Activated CD8-positive, alpha-beta memory T cell treated with anti-CD3 and anti-CD28 coated beads, Interleukin-2, amount 10 ng/mL, durations not matched to agents 7 days and 5 days (primary cell): ENCODE measurements around the gene CA4. TPM values are rescaled to one million over a fixed set of nuclear protein-coding genes. Genes with fewer than 3 reads are reported as not detected.

Experiments used
- total RNA-seq, 2 experiments: library from RNA; stranded (reverse); gene quantifications; one replicate each; pipeline ENCODE4 v1.2.3, GENCODE V29; 2021

The CA4 gene
- total RNA-seq, 2 experiments from 2014 or later: not detected

Other genes starting within 250 kb of the CA4 start
- gene RNFT1, start 185.2 kb upstream of the CA4 start, total RNA-seq: 10 to 100 TPM; 16.7 to 17.1 TPM
- gene HEATR6, start 71.1 kb upstream of the CA4 start, total RNA-seq: 10 to 100 TPM; 23.1 to 23.6 TPM
- 10 to 100 TPM; 33.4 to 40.4 TPM for gene USP32, start 242.2 kb downstream of the CA4 start, total RNA-seq